Neutrophil (primary cell): ENCODE results near the gene HAP1.
A peak's percentile ranks its signal among the peaks of the same experiment; 100 is the strongest.
"Not testable (repeated sequence)": the region's sequence is repeated elsewhere in the genome, so short reads cannot be mapped to it uniquely, and the experiment has no call there.

ENCODE experiments used
- H3K27ac ChIP-seq: fragments of 200-600 bp; sonication (generic); 2 replicates; pipeline ENCODE4 v1.5.1; 2016; ENCODE audit warnings: mild to moderate bottlenecking, moderate library complexity
- H3K27me3 ChIP-seq: fragments of 200-600 bp; sonication (generic); 2 replicates; pipeline ENCODE4 v1.6.0; 2016; ENCODE audit warnings: mild to moderate bottlenecking
- H3K36me3 ChIP-seq: fragments of 200-600 bp; sonication (generic); 2 replicates; pipeline ENCODE4 v1.5.1; 2017
- H3K4me1 ChIP-seq, 2 experiments: fragments of 200-600 bp in 1 of 2; sonication (generic) in 1 of 2; 1 replicate in 1 of 2; 2 replicates in 1 of 2; pipeline versions ENCODE4 v1.5.1 to v1.6.1; 2013 to 2016; ENCODE audit warnings: low read depth in 1 of 2, low read length in 1 of 2, mild to moderate bottlenecking in 1 of 2, moderate library complexity in 1 of 2; ENCODE audit not compliant: control insufficient read depth in 1 of 2, insufficient read depth in 1 of 2
- H3K4me3 ChIP-seq, 2 experiments: fragments of 200-600 bp in 1 of 2; sonication (generic) in 1 of 2; 1 replicate in 1 of 2; 2 replicates in 1 of 2; pipeline ENCODE4 v1.5.1; 2013 to 2016; ENCODE audit warnings: low read depth in 1 of 2, low read length in 1 of 2, mild to moderate bottlenecking in 1 of 2, moderate library complexity in 1 of 2
- H3K9me3 ChIP-seq: fragments of 200-600 bp; sonication (generic); 2 replicates; pipeline ENCODE4 v1.5.1; 2016
- CTCF ChIP-seq: fragments of 200-600 bp; sonication (generic); IDR thresholded peaks from 2 replicates; pipeline ENCODE4 v1.5.1; 2016; ENCODE audit warnings: antibody characterized with exemption

The HAP1 gene

GRCh38 chr17:41687828-41688640 lies 46.4 kb downstream of the HAP1 start:
- H3K27me3 ChIP-seq = no peaks in the 10 kb centered on the region

DNA sequence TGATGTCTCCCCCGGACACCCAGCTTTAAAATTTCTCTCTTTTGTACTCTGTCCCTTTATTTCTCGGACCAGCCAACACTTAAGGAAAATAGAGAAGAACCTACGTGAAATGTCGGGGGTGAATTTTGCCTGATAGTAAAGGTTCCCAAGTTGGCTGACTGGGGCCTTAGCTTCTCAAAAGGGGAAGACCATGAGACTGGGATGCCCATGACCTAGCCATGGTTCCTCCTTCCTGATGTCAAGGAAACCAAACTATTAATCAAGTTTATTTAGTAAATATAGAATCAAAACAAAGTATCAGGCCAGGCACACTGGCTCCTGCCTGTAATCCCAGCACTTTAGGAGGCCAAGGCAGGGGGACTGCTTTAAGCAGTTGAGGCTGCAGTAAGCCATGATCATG lies 48.2 kb downstream of the HAP1 start:
- peaks cover 21% of the 10 kb centered on the region for H3K36me3 ChIP-seq
- H3K4me3 ChIP-seq = no peak overlapping the region
- H3K27me3 ChIP-seq = no peaks in the 10 kb centered on the region
- H3K27ac ChIP-seq = no peak overlapping the region
- TF ChIP-seq CTCF = no peak
- peaks cover 24 to 25% of the 10 kb centered on the region in 2 experiments for H3K4me1 ChIP-seq
- H3K9me3 ChIP-seq = peaks cover 4% of the 10 kb centered on the region

More at GRCh38 chr17:41687828-41688640, 46.4 kb downstream of the HAP1 start:
- peaks cover 24 to 32% of the 10 kb centered on the region in 2 experiments for H3K4me1 ChIP-seq
- peaks cover 39% of the 10 kb centered on the region for H3K36me3 ChIP-seq
- no peak for TF ChIP-seq CTCF
- H3K4me3 ChIP-seq = peak overlapping the region; percentile 82 to 84
- peak overlapping the region; percentile 97 for H3K27ac ChIP-seq
- H3K9me3 ChIP-seq = peaks cover 4% of the 10 kb centered on the region

DNA sequence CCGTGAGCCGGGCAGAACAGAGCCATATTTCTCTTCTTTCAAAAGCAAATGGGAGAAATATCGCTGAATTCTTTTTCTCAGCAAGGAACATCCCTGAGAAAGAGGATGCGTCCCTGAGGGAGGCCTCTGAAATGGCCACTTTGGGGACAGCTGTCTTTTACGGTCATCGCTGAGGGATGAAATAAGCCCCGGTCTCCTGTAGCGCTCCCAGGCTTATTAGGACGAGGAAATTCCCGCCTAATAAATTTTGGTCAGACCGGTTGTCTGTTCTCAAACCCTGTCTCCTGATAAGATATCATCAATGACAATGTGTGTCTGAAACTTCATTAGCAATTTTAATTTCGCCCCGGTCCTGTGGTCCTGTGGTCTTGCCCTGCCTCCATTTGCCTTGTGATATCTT lies 48.7 kb downstream of the HAP1 start:
- H3K4me3 ChIP-seq, H3K27ac ChIP-seq, H3K27me3 ChIP-seq, H3K9me3 ChIP-seq: not testable (repeated sequence)
- peaks cover 16% of the 10 kb centered on the region for H3K36me3 ChIP-seq
- peaks cover 22% of the 10 kb centered on the region in 2 experiments for H3K4me1 ChIP-seq

DNA sequence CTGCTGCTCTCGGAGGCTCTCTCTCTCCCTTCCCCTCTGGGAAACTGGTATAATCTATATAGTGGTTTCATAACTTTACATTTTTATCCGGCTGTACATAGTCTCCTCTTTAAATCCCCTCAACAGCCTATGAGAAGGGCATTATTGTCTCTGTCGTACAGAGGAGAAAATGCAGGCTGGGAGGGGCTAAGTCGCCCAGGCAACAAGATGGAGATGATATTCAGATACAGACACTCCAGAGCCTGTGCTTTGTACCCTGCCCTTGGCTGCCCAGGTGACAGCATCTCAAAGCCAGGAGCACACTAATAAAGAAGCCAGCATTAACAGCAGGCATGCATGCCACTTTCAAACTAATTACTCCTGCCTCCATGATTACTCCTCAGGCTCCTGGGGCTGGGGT lies 50.4 kb downstream of the HAP1 start:
- Histone ChIP-seq H3K9me3 (no peaks in the 10 kb centered on the region), H3K4me1 (peaks cover 9% of the 10 kb centered on the region in 2 experiments), H3K27me3 (no peaks in the 10 kb centered on the region), H3K36me3 (no peaks in the 10 kb centered on the region), H3K27ac (no peak overlapping the region), H3K4me3 (no peak overlapping the region)
- no peak for TF ChIP-seq CTCF

DNA sequence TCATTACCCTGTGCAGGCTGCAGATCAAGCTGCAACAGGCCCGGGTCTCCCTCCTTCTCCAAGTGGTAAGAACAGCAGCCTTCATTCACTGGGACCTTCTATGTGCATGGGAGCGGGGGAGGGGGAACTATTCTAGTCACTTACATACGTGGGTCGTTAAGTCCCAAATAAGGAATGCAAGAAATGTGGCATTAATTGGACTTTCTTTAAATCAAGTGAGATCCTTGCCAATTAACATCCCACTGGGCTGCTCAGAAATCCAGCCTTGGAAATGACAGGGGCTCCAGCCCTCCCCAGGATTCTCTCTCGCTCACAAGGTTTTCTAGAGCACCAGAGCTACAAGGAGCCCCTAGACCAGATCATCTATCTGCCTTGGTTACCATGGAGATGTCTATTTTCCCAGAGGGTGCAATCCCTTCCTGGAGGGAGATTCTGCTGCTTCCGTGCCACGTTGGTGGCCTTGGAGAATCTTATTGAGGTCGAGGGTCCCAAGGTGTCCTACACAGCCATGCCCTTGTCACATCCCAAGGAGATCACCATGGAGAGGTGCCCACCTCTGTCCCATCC lies 50.9 kb downstream of the HAP1 start:
- no peak for TF ChIP-seq CTCF
- no peak overlapping the region for H3K4me3 ChIP-seq
- peaks cover 13 to 15% of the 10 kb centered on the region in 2 experiments for H3K4me1 ChIP-seq
- no peaks in the 10 kb centered on the region for H3K27me3 ChIP-seq
- no peak overlapping the region for H3K27ac ChIP-seq
- no peaks in the 10 kb centered on the region for H3K9me3 ChIP-seq
- H3K36me3 ChIP-seq = no peaks in the 10 kb centered on the region

DNA sequence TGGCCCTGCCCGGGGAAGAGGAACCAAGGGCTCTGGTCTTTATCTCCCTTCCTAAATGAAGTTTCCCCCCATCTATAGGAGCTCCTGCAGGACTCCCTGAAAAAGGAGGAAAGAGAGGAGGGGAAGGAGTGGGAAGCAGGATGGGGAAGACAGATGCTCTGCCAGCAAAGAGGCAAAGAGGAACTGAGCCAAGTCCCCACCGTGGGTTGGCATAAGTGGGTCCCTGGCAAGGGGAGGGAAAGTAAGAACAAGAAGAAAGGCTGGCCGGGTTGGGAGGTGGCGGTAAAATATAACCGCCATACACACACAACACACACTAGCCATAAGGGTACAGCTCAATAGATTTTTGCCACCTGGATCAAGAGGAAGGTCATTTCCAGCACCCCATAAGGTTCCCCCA lies 51.8 kb downstream of the HAP1 start:
- Histone ChIP-seq H3K27me3 (no peaks in the 10 kb centered on the region), H3K9me3 (no peaks in the 10 kb centered on the region), H3K4me3 (no peak overlapping the region), H3K36me3 (no peaks in the 10 kb centered on the region), H3K4me1 (peaks cover 5 to 7% of the 10 kb centered on the region in 2 experiments), H3K27ac (no peak overlapping the region)
- TF ChIP-seq CTCF = no peak
